ENCODE data around the gene IFT74. TPM values are rescaled to one million over a fixed set of nuclear protein-coding genes. Genes with fewer than 3 reads are reported as not detected.

IFT74 gene
- total RNA-seq, 2 donors from 2014 or later = 7.8 to 11.4 TPM

- ATAC-seq (peak; percentile 50 to 56), DNase-seq (no peak)
- intact Hi-C loops (cut with DNase I) = no loop called here
Observed at GRCh38 chr9:27108981-27109541, 152.8 kb downstream of the IFT74 start, which contains the start of gene TEK. TEK (plus strand) TSS chr9:27109225; CDS start chr9:27109591, 366 bp downstream.

GRCh38 chr9:27109621-27110020, 153.4 kb downstream of the IFT74 start:
- intact Hi-C loops (cut with DNase I) = loop anchor here in 1 of 2 donors (5.0 kb wide), 1 partner anchor 83 kb away; no protein-coding TSS in a partner anchor

GRCh38 chr9:27110181-27110580, 154.0 kb downstream of the IFT74 start:
- intact Hi-C loops (cut with DNase I) = loop anchor here in 1 of 2 donors (5.0 kb wide), 1 partner anchor 82 kb away; no protein-coding TSS in a partner anchor
- DNase-seq = no peak
- no peak for ATAC-seq

More at GRCh38 chr9:27109621-27110020, 153.4 kb downstream of the IFT74 start:
- DNase-seq (no peak), ATAC-seq (no peak)

- peak in 1 of 2 donors; percentile 72 for ATAC-seq
- intact Hi-C loops (cut with DNase I) = loop anchor here in 1 of 2 donors (5.0 kb wide), 1 partner anchor 80 kb away; no protein-coding TSS in a partner anchor
- no peak for DNase-seq
Observed at GRCh38 chr9:27112235-27112634, 156.0 kb downstream of the IFT74 start.

Other genes starting within 250 kb of the IFT74 start
- gene CAAP1, start 63.6 kb upstream of the IFT74 start, total RNA-seq = 10 to 100 TPM in 1 of 2 donors, 1 to 10 TPM in 1; 7.4 to 12.0 TPM
- 10 to 100 TPM; 25.7 to 26.6 TPM for gene PLAA, start 9.2 kb upstream of the IFT74 start, total RNA-seq
- not detected for gene LRRC19, start 49.3 kb downstream of the IFT74 start, total RNA-seq
- 10 to 100 TPM; 19.2 to 29.5 TPM for gene TEK, start 152.8 kb downstream of the IFT74 start, total RNA-seq